Panc1 (cell line): Measurements from ENCODE around the gene GLI3.

Experiments
- POLR2AphosphoS5 ChIP-seq: IDR thresholded peaks from 2 replicates; pipeline ENCODE4 v1.6.1; 2012; ENCODE audit warnings: mild to moderate bottlenecking, low read depth, low read length, moderate library complexity
- TCF7L2 ChIP-seq: IDR thresholded peaks from 2 replicates; pipeline ENCODE4 v1.6.1; 2011; ENCODE audit warnings: mild to moderate bottlenecking, low read depth, low read length, inconsistent platforms
- TF ChIP-seq, protein P1 (sequence below): fragments of 450-650 bp; IDR thresholded peaks from 2 replicates; pipeline ENCODE4 v1.5.1; 2017; ENCODE audit warnings: mild to moderate bottlenecking

DNA sequence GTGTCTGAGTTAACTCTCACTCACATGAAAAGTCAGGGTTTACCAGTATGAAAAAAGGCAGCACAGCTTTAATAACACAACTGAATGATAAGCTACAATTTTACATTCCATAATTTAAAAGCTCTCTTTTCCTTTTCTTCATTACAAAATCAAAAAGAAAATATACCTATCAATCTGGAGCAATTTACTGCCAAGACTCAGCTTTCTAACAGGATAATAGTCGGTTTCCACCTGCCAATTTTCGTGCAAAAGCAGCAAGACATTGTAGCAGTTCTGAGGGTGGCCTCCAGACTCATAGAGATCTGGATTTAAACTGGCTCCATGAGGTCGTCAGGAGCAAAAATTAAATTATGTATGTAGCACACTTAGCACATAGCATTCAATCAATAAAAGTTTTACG lies 191.0 kb downstream of the GLI3 start:
- TF ChIP-seq, protein P1, sequence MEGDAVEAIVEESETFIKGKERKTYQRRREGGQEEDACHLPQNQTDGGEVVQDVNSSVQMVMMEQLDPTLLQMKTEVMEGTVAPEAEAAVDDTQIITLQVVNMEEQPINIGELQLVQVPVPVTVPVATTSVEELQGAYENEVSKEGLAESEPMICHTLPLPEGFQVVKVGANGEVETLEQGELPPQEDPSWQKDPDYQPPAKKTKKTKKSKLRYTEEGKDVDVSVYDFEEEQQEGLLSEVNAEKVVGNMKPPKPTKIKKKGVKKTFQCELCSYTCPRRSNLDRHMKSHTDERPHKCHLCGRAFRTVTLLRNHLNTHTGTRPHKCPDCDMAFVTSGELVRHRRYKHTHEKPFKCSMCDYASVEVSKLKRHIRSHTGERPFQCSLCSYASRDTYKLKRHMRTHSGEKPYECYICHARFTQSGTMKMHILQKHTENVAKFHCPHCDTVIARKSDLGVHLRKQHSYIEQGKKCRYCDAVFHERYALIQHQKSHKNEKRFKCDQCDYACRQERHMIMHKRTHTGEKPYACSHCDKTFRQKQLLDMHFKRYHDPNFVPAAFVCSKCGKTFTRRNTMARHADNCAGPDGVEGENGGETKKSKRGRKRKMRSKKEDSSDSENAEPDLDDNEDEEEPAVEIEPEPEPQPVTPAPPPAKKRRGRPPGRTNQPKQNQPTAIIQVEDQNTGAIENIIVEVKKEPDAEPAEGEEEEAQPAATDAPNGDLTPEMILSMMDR = no peak
- TF ChIP-seq POLR2AphosphoS5 = no peak
- TF ChIP-seq TCF7L2 = no peak
